ENCODE data around the gene DDR2.

Gene DDR2

GRCh38 chr1:162699366-162699765, 67.1 kb downstream of the DDR2 start:
- no peak for DNase-seq (ENCODE audit: low spot score)

DNA sequence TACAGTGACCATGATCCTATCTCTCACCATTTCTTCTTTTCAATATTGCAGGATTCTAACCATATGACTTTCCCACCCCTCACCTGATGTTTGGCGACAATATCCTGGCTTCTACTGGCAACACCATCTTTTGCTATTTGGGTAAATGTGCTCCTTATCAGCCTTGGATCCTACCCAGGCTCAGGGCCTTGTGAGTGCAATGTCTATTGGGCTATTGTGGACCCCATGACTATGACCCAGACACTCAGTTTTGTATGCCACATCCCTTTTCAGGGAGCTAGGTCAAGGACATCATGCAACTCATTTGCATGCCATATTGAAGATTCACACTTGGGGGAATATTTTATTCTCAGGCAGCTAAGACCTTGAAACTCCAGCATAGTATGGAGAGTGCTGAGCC, 67.9 kb downstream of the DDR2 start:
- DNase-seq (ENCODE audit: low spot score), result no peak

DNA sequence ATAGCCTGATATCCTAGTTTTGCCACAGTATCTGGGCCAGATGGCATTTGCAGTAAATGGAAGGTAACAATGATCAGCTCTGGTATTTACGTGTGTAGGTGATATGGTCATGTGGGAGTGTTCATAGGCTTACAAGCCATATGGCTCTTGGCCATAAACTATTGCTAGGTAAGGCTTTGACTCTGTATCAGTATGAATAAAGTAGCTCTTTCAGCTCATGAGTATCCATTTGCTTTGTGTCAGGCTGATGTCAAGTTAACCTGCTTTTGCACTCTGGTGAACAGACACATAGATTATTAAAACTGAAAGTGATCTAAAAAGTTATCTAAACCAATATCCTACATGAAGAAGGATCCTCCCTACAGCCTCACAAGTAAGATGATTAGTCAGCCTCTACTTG, 69.0 kb downstream of the DDR2 start:
- no peak for DNase-seq (ENCODE audit: low spot score)

DNA sequence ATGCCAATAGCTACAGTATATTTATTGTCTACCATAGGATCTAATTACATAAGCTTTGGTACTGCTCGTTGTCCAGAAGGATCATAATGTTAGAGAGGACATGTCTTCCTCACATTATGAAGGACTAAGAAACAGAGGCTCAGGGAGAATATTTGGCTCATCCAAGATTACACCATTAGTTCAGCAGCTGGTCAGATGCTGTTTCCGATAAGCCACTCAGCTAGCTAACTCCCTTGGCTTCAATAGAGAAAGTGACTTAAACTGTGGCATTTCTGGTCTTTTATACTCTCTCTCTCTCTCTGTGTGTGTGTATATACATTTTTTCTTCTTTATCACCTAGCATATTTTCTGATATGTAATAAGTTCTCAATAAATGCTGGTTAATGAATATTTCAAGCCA, 70.4 kb downstream of the DDR2 start:
- DNase-seq (ENCODE audit: low spot score), result no peak

- DNase-seq (ENCODE audit: low spot score), result no peak
Measured at GRCh38 chr1:162703708-162704107, 71.4 kb downstream of the DDR2 start.

- DNase-seq (ENCODE audit: low spot score), result no peak
Measured at GRCh38 chr1:162704673-162705424, 72.6 kb downstream of the DDR2 start.

- no peak for DNase-seq (ENCODE audit: low spot score)
Measured at GRCh38 chr1:162706003-162706402, 73.7 kb downstream of the DDR2 start.

- no peak for DNase-seq (ENCODE audit: low spot score)
Measured at GRCh38 chr1:162706606-162707005, 74.3 kb downstream of the DDR2 start.

DNA sequence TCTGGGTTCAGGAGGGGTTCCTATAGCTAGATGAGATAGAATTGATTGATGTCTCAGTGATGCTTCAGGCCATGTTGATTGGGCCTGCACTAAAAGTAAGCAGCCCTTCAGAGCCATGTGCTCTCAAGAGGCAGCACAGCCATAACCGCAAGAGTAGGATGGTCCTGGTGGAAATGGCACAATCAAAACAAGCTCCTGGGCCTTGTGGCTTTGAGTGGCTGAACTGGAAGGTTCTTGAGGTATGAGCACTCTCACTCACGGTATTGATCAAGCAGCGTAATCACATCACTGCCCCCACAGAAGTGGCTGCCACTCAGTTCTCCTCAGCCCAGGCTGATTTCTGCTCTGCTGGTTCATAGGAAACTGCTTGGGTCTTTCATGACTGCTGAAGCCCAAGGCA, 76.0 kb downstream of the DDR2 start:
- no peak for DNase-seq (ENCODE audit: low spot score)

- DNase-seq (ENCODE audit: low spot score), result no peak
Measured at GRCh38 chr1:162709132-162709860, 77.0 kb downstream of the DDR2 start.

DNA sequence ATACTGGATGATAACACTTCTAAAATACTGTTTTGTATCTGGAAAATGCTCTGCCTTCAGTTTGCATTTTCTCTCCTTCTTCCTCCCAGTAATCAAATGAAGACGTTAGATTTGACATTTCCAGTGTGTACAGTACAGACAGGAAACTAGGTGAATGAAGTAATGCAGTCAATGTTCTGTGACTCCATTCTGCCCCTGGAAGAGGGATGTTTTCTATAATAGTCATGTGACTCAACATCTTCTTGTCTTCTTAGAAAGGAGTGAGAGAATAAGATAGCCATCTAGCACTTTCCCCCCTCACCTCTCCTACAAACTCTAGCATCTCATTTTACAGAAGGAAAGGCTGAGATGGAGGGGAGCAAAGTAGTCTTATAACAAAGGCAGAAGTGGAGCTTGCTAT, 77.6 kb downstream of the DDR2 start:
- DNase-seq (ENCODE audit: low spot score), result no peak

GRCh38 chr1:162710345-162710744, 78.1 kb downstream of the DDR2 start:
- DNase-seq (ENCODE audit: low spot score), result no peak

GRCh38 chr1:162710780-162711465, 78.7 kb downstream of the DDR2 start:
- DNase-seq (ENCODE audit: low spot score), result no peak

- DNase-seq (ENCODE audit: low spot score), result no peak
Measured at GRCh38 chr1:162712317-162713029, 80.2 kb downstream of the DDR2 start.

DNA sequence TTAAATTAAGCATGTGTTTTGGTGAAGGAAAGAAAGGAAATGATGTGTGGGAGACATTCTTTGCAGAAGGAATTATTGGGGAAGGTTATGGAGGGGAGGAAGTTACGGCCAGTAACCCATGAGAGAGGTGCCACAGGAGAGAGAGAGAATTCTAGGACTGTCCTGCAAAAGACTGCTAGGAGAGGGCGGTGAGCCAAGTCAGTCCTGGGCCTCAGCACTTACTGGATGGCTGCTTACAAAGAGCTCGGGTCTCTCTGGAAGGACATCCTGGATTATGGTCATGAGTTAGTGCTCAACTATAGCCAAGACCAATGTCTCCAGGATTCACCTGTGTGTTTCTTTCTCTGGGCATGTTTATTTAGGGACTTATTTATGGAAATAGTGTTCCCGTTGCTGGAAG, 83.9 kb downstream of the DDR2 start:
- DNase-seq (ENCODE audit: low spot score), result no peak

- no peak for DNase-seq (ENCODE audit: low spot score)
Measured at GRCh38 chr1:162716552-162716951, 84.3 kb downstream of the DDR2 start.

GRCh38 chr1:162717548-162718184, 85.4 kb downstream of the DDR2 start:
- DNase-seq (ENCODE audit: low spot score), result no peak

DNA sequence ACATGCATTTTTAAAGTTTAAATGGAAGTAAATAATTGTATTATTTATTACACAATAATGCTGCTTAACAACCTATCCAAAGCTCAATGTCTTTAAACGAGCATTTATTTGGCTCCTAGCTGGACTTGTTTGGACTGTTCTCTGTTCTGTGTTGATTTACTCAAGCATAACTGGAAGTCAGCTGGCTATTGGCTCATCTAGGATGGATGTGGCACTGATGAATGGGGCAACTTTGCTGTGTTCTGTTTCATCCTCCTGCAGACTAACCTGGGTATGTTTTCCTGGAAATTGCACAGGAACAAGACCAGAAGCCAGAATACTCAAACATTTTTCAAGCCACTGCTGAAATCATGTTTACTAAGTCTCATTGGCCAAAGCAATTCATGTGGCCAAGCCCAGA, 87.4 kb downstream of the DDR2 start:
- no peak for DNase-seq (ENCODE audit: low spot score)

GRCh38 chr1:162720996-162721395, 88.7 kb downstream of the DDR2 start:
- DNase-seq (ENCODE audit: low spot score), result no peak

- no peak for DNase-seq (ENCODE audit: low spot score)
Measured at GRCh38 chr1:162721471-162721870, 89.2 kb downstream of the DDR2 start.

DNA sequence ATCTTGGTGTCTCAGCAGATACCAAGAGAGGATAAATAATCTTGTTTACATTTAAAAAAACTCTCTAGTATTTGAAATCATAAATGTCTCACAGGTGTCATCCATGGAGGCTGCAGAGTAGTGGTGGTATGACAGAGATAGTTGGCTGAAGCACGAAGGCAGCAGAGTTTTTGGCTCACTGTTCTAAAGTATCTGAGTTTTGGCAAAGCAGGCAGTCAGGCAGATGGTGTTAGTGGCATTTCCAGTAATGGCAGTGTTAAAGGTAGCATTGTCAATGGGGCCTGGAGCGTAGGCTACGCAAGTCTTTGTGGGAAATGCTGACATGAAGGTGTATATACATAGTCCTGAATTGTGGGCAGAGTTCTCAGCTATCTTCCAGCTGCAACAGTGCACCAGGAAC, 89.8 kb downstream of the DDR2 start:
- DNase-seq (ENCODE audit: low spot score), result peak; percentile 90

- DNase-seq (ENCODE audit: low spot score), result no peak
Measured at GRCh38 chr1:162724583-162725120, 92.4 kb downstream of the DDR2 start.
